Trophoblast cell (in vitro differentiated cells and primary cell): Measurements from ENCODE around the gene ZNF432. TPM values are rescaled to one million over a fixed set of nuclear protein-coding genes. Genes with fewer than 3 reads are reported as not detected.
"Not testable (repeated sequence)": the region's sequence is repeated elsewhere in the genome, so short reads cannot be mapped to it uniquely, and the experiment has no call there.

Source experiments
- DNase-seq, 2 donors: peaks; one replicate each; pipeline ENCODE4 v3.0.0-alpha.2; 2016
- H2AFZ ChIP-seq: 2 replicates; pipeline ENCODE4 v1.6.1; 2013; ENCODE audit warnings: low read length, moderate library complexity, mild to moderate bottlenecking; ENCODE audit not compliant: insufficient read depth, poor library complexity
- H2AK5ac ChIP-seq: 2 replicates; pipeline ENCODE4 v1.6.1; 2013; ENCODE audit warnings: mild to moderate bottlenecking, low read length
- H2BK120ac ChIP-seq: 2 replicates; pipeline ENCODE4 v1.6.1; 2013; ENCODE audit warnings: low read length, mild to moderate bottlenecking, moderate library complexity; ENCODE audit not compliant: insufficient read depth, poor library complexity
- H2BK12ac ChIP-seq: 2 replicates; pipeline ENCODE4 v1.6.1; 2013; ENCODE audit warnings: mild to moderate bottlenecking, low read length, moderate library complexity
- H2BK5ac ChIP-seq: 2 replicates; pipeline ENCODE4 v1.6.1; 2013; ENCODE audit warnings: low read length, low read depth, moderate library complexity, mild to moderate bottlenecking; ENCODE audit not compliant: poor library complexity
- H3K14ac ChIP-seq: 2 replicates; pipeline ENCODE4 v1.6.1; 2013; ENCODE audit warnings: mild to moderate bottlenecking, low read length
- H3K18ac ChIP-seq: 2 replicates; pipeline ENCODE4 v1.6.1; 2013; ENCODE audit warnings: mild to moderate bottlenecking, low read length
- H3K23ac ChIP-seq: 2 replicates; pipeline ENCODE4 v1.6.1; 2013; ENCODE audit warnings: low read length
- H3K27ac ChIP-seq: 2 replicates; pipeline ENCODE4 v1.5.1; 2013; ENCODE audit warnings: low read depth, mild to moderate bottlenecking, inconsistent platforms, low read length, moderate library complexity
- H3K27me3 ChIP-seq: 2 replicates; pipeline ENCODE4 v1.6.1; 2013; ENCODE audit warnings: inconsistent platforms, mild to moderate bottlenecking, low read length, moderate library complexity; ENCODE audit not compliant: insufficient read depth
- H3K36me3 ChIP-seq, 2 experiments: 1 replicate in 1 of 2; 2 replicates in 1 of 2; pipeline ENCODE4 v1.6.1; 2013; ENCODE audit warnings: low read length in 2 of 2, mild to moderate bottlenecking in 2 of 2, moderate library complexity in 1 of 2; ENCODE audit not compliant: insufficient read depth in 2 of 2, control insufficient read depth in 1 of 2
- H3K4ac ChIP-seq: 2 replicates; pipeline ENCODE4 v1.6.1; 2013; ENCODE audit warnings: low read depth, mild to moderate bottlenecking, low read length, moderate library complexity
- H3K4me1 ChIP-seq, 2 experiments: 1 replicate in 1 of 2; 2 replicates in 1 of 2; pipeline ENCODE4 v1.6.1; 2013; ENCODE audit warnings: low read length in 2 of 2, mild to moderate bottlenecking in 2 of 2, moderate library complexity in 1 of 2; ENCODE audit not compliant: insufficient read depth in 2 of 2, control insufficient read depth in 1 of 2
- H3K4me2 ChIP-seq: 2 replicates; pipeline ENCODE4 v1.6.1; 2013; ENCODE audit warnings: inconsistent platforms, mild to moderate bottlenecking, low read length, moderate library complexity
- H3K4me3 ChIP-seq: 2 replicates; pipeline ENCODE4 v1.5.1; 2013; ENCODE audit warnings: mild to moderate bottlenecking, low read depth, low read length, inconsistent platforms
- H3K79me1 ChIP-seq: one replicate; pipeline ENCODE4 v1.6.1; 2013; ENCODE audit warnings: low read length
- H3K79me2 ChIP-seq: 2 replicates; pipeline ENCODE4 v1.6.1; 2013; ENCODE audit warnings: low read length, mild to moderate bottlenecking; ENCODE audit not compliant: control insufficient read depth, insufficient read depth, poor library complexity
- H3K9ac ChIP-seq: 2 replicates; pipeline ENCODE4 v1.6.1; 2013; ENCODE audit warnings: mild to moderate bottlenecking, low read length
- H3K9me3 ChIP-seq: 2 replicates; pipeline ENCODE4 v1.6.1; 2013; ENCODE audit warnings: low read depth, mild to moderate bottlenecking, control low read depth, inconsistent platforms, low read length; ENCODE audit not compliant: insufficient read depth
- H4K12ac ChIP-seq: 2 replicates; pipeline ENCODE4 v1.6.1; 2013; ENCODE audit warnings: low read depth, mild to moderate bottlenecking, low read length, moderate library complexity
- H4K8ac ChIP-seq: 2 replicates; pipeline ENCODE4 v1.6.1; 2013; ENCODE audit warnings: low read depth, mild to moderate bottlenecking, low read length, moderate library complexity
- H4K91ac ChIP-seq: one replicate; pipeline ENCODE4 v1.6.1; 2013; ENCODE audit warnings: low read depth, mild to moderate bottlenecking, low read length, moderate library complexity
- WGBS: extraction: QIAGEN DNeasy Blood & Tissue Kit; methylation state at CpG from one replicate; pipeline ENCODE4 v1.1.7; 2013; ENCODE audit warnings: missing lambda C conversion rate; ENCODE audit not compliant: insufficient read length, insufficient coverage; ENCODE audit errors: extremely low coverage; 5-methylcytosine and 5-hydroxymethylcytosine counted together
- polyA plus RNA-seq: library from polyadenylated mRNA; stranded (reverse); fragments of 200-250 nt; gene quantifications from 2 replicates; pipeline ENCODE4 v1.2.3, GENCODE V29; 2013

Gene ZNF432
- 10.8 and 11.5 TPM in 2 replicates for polyA plus RNA-seq

GRCh38 chr19:52048555-52049501 lies at the start of gene ZNF432:
Gene ZNF432, minus strand, starts transcription at chr19:52048838. Its CDS starts 1,970 bp downstream, at chr19:52046868.
- H2BK12ac ChIP-seq: no peak within 1 kb of the TSS
- peak within 1 kb of the TSS; percentile 63 for H3K27ac ChIP-seq
- no peaks in the 10 kb centered on the region for H3K4me1 ChIP-seq
- H4K12ac ChIP-seq: peak within 1 kb of the TSS; percentile 49
- peak within 1 kb of the TSS; percentile 78 for H3K4me2 ChIP-seq
- H3K18ac ChIP-seq: peak within 1 kb of the TSS; percentile 81
- no peaks in the 10 kb centered on the region for H3K27me3 ChIP-seq
- H4K8ac ChIP-seq: peak within 1 kb of the TSS; percentile 64
- peak within 1 kb of the TSS; percentile 71 for H2BK5ac ChIP-seq
- peak within 1 kb of the TSS; percentile 60 for H4K91ac ChIP-seq
- peaks cover 6% of the 10 kb centered on the region for H3K79me1 ChIP-seq
- H3K4ac ChIP-seq: peak within 1 kb of the TSS; percentile 35
- H2BK120ac ChIP-seq: peak within 1 kb of the TSS; percentile 2
- no peaks in the 10 kb centered on the region for H3K9me3 ChIP-seq
- peaks cover 5 to 12% of the 10 kb centered on the region in 2 experiments for H3K36me3 ChIP-seq
- peak; percentile 90 to 95 for DNase-seq
- peaks cover 2% of the 10 kb centered on the region for H3K79me2 ChIP-seq
- H2AK5ac ChIP-seq: no peak within 1 kb of the TSS
- H3K23ac ChIP-seq: no peak within 1 kb of the TSS
- peak within 1 kb of the TSS; percentile 69 for H2AFZ ChIP-seq
- no peak within 1 kb of the TSS for H3K14ac ChIP-seq
- no CpG with 5 or more reads among the region's 60 CpGs for WGBS
- peak within 1 kb of the TSS; percentile 91 for H3K9ac ChIP-seq
- peak within 1 kb of the TSS; percentile 78 for H3K4me3 ChIP-seq

- H3K9me3 ChIP-seq, H3K4me2 ChIP-seq, H2BK120ac ChIP-seq, H3K27me3 ChIP-seq, H3K14ac ChIP-seq, H2BK5ac ChIP-seq, H3K79me2 ChIP-seq, H3K9ac ChIP-seq, H2BK12ac ChIP-seq, H4K8ac ChIP-seq, H3K36me3 ChIP-seq, H3K4me3 ChIP-seq, H2AFZ ChIP-seq, H2AK5ac ChIP-seq, H3K4ac ChIP-seq, DNase-seq, H4K91ac ChIP-seq, H3K27ac ChIP-seq, H3K79me1 ChIP-seq, H3K23ac ChIP-seq, H4K12ac ChIP-seq, H3K18ac ChIP-seq, H3K4me1 ChIP-seq: not testable (repeated sequence)
- no CpG with 5 or more reads among the region's 3 CpGs for WGBS
Observed at GRCh38 chr19:52096416-52096815, 47.8 kb upstream of the ZNF432 start.

GRCh38 chr19:52095172-52096014 lies 46.8 kb upstream of the ZNF432 start, which contains the start of gene ZNF841:
Gene ZNF841, minus strand, starts transcription at chr19:52095765. Its CDS starts 10,964 bp downstream, at chr19:52084801.
- Histone ChIP-seq H2BK120ac (peak within 1 kb of the TSS; percentile 81), H4K91ac (peak within 1 kb of the TSS; percentile 79), H3K79me1 (peaks cover 6% of the 10 kb centered on the region), H3K4ac (peak within 1 kb of the TSS; percentile 49), H2AFZ (peak within 1 kb of the TSS; percentile 50), H3K36me3 (peaks cover 8 to 13% of the 10 kb centered on the region in 2 experiments), H3K9ac (peak within 1 kb of the TSS; percentile 89), H2BK12ac (no peak within 1 kb of the TSS), H4K8ac (peak within 1 kb of the TSS; percentile 89), H3K4me3 (peak within 1 kb of the TSS; percentile 90), H3K27ac (no peak within 1 kb of the TSS), H2BK5ac (peak within 1 kb of the TSS; percentile 64), H4K12ac (peak within 1 kb of the TSS; percentile 58), H3K27me3 (no peaks in the 10 kb centered on the region), H3K79me2 (peaks cover 5% of the 10 kb centered on the region), H3K23ac (no peak within 1 kb of the TSS), H3K4me1 (no peaks in the 10 kb centered on the region), H3K14ac (peak within 1 kb of the TSS; percentile 69), H3K9me3 (peaks cover 11% of the 10 kb centered on the region), H3K4me2 (peak within 1 kb of the TSS; percentile 75), H2AK5ac (peak within 1 kb of the TSS; percentile 77), H3K18ac (peak within 1 kb of the TSS; percentile 46)
- no CpG with 5 or more reads among the region's 59 CpGs for WGBS
- peak; percentile 92 to 95 for DNase-seq

- Histone ChIP-seq H3K9ac (peak overlapping the region; percentile 89), H3K79me1 (peaks cover 6% of the 10 kb centered on the region), H3K79me2 (peaks cover 5% of the 10 kb centered on the region), H4K91ac (peak overlapping the region; percentile 79), H4K12ac (no peak overlapping the region), H2BK12ac (no peak overlapping the region), H3K27me3 (no peaks in the 10 kb centered on the region), H3K36me3 (peaks cover 10 to 19% of the 10 kb centered on the region in 2 experiments), H4K8ac (no peak overlapping the region), H3K23ac (no peak overlapping the region), H3K4me2 (peak overlapping the region; percentile 75), H2BK120ac (no peak overlapping the region), H3K4ac (peak overlapping the region; percentile 35), H3K4me1 (no peaks in the 10 kb centered on the region), H3K14ac (no peak overlapping the region), H2BK5ac (no peak overlapping the region), H2AK5ac (no peak overlapping the region), H2AFZ (peak overlapping the region; percentile 50), H3K18ac (no peak overlapping the region), H3K9me3 (peaks cover 12% of the 10 kb centered on the region), H3K27ac (no peak overlapping the region), H3K4me3 (peak overlapping the region; percentile 90)
- peak in 1 of 2 donors; percentile 3 for DNase-seq
- no CpG with 5 or more reads among the region's 12 CpGs for WGBS
Observed at GRCh38 chr19:52094526-52095130, 46.0 kb upstream of the ZNF432 start.
